ENCODE measurements around the gene RAD51D. TPM values are rescaled to one million over a fixed set of nuclear protein-coding genes. Genes with fewer than 3 reads are reported as not detected.

Gene RAD51D
- total and polyA plus RNA-seq, 4 donors = 3.4 to 6.1 (median 3.7) TPM

DNA sequence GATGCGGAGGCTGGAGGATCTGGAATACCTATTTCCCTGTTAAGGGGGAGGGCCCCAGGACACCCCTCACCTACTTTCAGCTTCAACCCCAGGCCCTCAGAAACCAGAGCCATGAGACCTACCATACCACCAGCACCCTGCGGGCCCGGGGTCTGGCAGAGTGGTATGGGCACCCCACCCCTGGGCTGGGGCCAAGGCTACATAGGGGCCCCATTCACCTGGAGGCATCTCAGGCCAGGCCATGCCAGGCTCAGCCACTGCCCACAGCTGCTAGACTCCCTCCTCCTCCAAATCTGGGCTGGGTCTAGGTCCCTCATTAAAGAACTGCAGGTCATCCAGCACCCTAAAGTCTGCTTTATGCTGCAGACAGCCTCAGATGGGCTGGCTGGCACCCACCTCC, 10.7 kb upstream of the RAD51D start:
- WGBS = over 99% methylated on average over 3 of the region's 3 CpGs
- no peak for DNase-seq (ENCODE audit: low spot score)
- H3K36me3 ChIP-seq (ENCODE audit: control insufficient read depth in 4 of 4, insufficient read depth in 3 of 4, low read depth in 1 of 4, low read length in 3 of 4) = peaks cover 8 to 45% (median 24%) of the 10 kb centered on the region in 4 donors
- no peaks in the 10 kb centered on the region for H3K27me3 ChIP-seq (ENCODE audit: control insufficient read depth in 4 of 4, insufficient read depth in 4 of 4, low read length in 3 of 4)
- no peak overlapping the region for H3K27ac ChIP-seq (ENCODE audit: low read depth in 1 of 2, low read length in 2 of 2)
- H3K9ac ChIP-seq (ENCODE audit: low read depth in 1 of 2, low read length in 2 of 2) = no peak overlapping the region
- H3K4me3 ChIP-seq (ENCODE audit: low read depth in 1 of 3, low read length in 3 of 3) = no peak overlapping the region
- peaks cover 0 to 6% (median 0%) of the 10 kb centered on the region in 4 donors for H3K4me1 ChIP-seq (ENCODE audit: control insufficient read depth in 4 of 4, insufficient read depth in 4 of 4, low read length in 3 of 4)
- TF ChIP-seq, protein P1, sequence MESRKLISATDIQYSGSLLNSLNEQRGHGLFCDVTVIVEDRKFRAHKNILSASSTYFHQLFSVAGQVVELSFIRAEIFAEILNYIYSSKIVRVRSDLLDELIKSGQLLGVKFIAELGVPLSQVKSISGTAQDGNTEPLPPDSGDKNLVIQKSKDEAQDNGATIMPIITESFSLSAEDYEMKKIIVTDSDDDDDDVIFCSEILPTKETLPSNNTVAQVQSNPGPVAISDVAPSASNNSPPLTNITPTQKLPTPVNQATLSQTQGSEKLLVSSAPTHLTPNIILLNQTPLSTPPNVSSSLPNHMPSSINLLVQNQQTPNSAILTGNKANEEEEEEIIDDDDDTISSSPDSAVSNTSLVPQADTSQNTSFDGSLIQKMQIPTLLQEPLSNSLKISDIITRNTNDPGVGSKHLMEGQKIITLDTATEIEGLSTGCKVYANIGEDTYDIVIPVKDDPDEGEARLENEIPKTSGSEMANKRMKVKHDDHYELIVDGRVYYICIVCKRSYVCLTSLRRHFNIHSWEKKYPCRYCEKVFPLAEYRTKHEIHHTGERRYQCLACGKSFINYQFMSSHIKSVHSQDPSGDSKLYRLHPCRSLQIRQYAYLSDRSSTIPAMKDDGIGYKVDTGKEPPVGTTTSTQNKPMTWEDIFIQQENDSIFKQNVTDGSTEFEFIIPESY (IDR thresholded peaks at IDR 0.05) = no peak
- TF ChIP-seq, protein P2, sequence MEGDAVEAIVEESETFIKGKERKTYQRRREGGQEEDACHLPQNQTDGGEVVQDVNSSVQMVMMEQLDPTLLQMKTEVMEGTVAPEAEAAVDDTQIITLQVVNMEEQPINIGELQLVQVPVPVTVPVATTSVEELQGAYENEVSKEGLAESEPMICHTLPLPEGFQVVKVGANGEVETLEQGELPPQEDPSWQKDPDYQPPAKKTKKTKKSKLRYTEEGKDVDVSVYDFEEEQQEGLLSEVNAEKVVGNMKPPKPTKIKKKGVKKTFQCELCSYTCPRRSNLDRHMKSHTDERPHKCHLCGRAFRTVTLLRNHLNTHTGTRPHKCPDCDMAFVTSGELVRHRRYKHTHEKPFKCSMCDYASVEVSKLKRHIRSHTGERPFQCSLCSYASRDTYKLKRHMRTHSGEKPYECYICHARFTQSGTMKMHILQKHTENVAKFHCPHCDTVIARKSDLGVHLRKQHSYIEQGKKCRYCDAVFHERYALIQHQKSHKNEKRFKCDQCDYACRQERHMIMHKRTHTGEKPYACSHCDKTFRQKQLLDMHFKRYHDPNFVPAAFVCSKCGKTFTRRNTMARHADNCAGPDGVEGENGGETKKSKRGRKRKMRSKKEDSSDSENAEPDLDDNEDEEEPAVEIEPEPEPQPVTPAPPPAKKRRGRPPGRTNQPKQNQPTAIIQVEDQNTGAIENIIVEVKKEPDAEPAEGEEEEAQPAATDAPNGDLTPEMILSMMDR (IDR thresholded peaks at IDR 0.05; ENCODE audit: low read depth, low read length, missing input control) = no peak
- TF ChIP-seq FOXA1 (IDR thresholded peaks at IDR 0.05) = no peak
- TF ChIP-seq, protein P3, sequence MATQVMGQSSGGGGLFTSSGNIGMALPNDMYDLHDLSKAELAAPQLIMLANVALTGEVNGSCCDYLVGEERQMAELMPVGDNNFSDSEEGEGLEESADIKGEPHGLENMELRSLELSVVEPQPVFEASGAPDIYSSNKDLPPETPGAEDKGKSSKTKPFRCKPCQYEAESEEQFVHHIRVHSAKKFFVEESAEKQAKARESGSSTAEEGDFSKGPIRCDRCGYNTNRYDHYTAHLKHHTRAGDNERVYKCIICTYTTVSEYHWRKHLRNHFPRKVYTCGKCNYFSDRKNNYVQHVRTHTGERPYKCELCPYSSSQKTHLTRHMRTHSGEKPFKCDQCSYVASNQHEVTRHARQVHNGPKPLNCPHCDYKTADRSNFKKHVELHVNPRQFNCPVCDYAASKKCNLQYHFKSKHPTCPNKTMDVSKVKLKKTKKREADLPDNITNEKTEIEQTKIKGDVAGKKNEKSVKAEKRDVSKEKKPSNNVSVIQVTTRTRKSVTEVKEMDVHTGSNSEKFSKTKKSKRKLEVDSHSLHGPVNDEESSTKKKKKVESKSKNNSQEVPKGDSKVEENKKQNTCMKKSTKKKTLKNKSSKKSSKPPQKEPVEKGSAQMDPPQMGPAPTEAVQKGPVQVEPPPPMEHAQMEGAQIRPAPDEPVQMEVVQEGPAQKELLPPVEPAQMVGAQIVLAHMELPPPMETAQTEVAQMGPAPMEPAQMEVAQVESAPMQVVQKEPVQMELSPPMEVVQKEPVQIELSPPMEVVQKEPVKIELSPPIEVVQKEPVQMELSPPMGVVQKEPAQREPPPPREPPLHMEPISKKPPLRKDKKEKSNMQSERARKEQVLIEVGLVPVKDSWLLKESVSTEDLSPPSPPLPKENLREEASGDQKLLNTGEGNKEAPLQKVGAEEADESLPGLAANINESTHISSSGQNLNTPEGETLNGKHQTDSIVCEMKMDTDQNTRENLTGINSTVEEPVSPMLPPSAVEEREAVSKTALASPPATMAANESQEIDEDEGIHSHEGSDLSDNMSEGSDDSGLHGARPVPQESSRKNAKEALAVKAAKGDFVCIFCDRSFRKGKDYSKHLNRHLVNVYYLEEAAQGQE (IDR thresholded peaks at IDR 0.05) = no peak
- TF ChIP-seq RAD21 (IDR thresholded peaks at IDR 0.05) = no peak
- TF ChIP-seq FOXA2 (IDR thresholded peaks at IDR 0.05) = no peak
- H3K9me3 ChIP-seq (ENCODE audit: control insufficient read depth in 4 of 4, low read length in 3 of 4) = no peaks in the 10 kb centered on the region

DNA sequence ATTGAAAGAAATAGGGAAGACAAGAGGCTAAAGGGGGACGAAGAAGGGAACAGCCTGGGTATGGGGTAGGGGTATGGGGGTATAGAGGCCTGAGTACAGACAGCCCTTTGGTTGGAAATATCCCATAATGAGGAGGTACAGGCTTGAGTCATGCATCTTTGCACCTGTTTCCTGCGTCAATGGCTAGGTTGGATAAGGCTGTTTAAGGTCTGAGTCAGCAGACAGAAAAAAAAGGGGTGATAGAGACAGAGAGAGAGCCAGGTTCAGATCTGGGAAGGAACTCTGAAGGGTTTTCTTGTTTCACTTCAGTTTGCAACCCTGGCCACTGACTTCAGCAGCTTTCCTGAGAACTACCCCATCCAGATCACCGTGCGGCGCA, 10.3 kb upstream of the RAD51D start:
- H3K4me1 ChIP-seq (ENCODE audit: control insufficient read depth in 4 of 4, insufficient read depth in 4 of 4, low read length in 3 of 4) = peaks cover 0 to 6% (median 0%) of the 10 kb centered on the region in 4 donors
- no peak overlapping the region for H3K4me3 ChIP-seq (ENCODE audit: low read depth in 1 of 3, low read length in 3 of 3)
- whole genome bisulfite sequencing = 94% methylated on average over 5 of the region's 5 CpGs
- peaks cover 6 to 40% (median 20%) of the 10 kb centered on the region in 4 donors for H3K36me3 ChIP-seq (ENCODE audit: control insufficient read depth in 4 of 4, insufficient read depth in 3 of 4, low read depth in 1 of 4, low read length in 3 of 4)
- no peaks in the 10 kb centered on the region for H3K27me3 ChIP-seq (ENCODE audit: control insufficient read depth in 4 of 4, insufficient read depth in 4 of 4, low read length in 3 of 4)
- no peaks in the 10 kb centered on the region for H3K9me3 ChIP-seq (ENCODE audit: control insufficient read depth in 4 of 4, low read length in 3 of 4)
- no peak overlapping the region for H3K27ac ChIP-seq (ENCODE audit: low read depth in 1 of 2, low read length in 2 of 2)
- DNase-seq (ENCODE audit: low spot score) = no peak
- H3K9ac ChIP-seq (ENCODE audit: low read depth in 1 of 2, low read length in 2 of 2) = no peak overlapping the region
- no peak for TF ChIP-seq FOXA2 (IDR thresholded peaks at IDR 0.05)
- no peak for TF ChIP-seq FOXA1 (IDR thresholded peaks at IDR 0.05)
- no peak for TF ChIP-seq HNF4A (conservative IDR thresholded peaks at IDR 0.05)
- TF ChIP-seq GABPA (IDR thresholded peaks at IDR 0.05 in 1 of 2, conservative IDR thresholded peaks at IDR 0.05 in 1 of 2) = no peak
- TF ChIP-seq, protein P4, sequence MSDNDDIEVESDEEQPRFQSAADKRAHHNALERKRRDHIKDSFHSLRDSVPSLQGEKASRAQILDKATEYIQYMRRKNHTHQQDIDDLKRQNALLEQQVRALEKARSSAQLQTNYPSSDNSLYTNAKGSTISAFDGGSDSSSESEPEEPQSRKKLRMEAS (IDR thresholded peaks at IDR 0.05) = no peak
- TF ChIP-seq RXRA (IDR thresholded peaks at IDR 0.05) = no peak
- TF ChIP-seq SP1 (IDR thresholded peaks at IDR 0.05) = no peak
- TF ChIP-seq, protein P3 (IDR thresholded peaks at IDR 0.05) = no peak
- TF ChIP-seq, protein P5, sequence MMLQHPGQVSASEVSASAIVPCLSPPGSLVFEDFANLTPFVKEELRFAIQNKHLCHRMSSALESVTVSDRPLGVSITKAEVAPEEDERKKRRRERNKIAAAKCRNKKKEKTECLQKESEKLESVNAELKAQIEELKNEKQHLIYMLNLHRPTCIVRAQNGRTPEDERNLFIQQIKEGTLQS (IDR thresholded peaks at IDR 0.05) = no peak
- TF ChIP-seq EGR1 (IDR thresholded peaks at IDR 0.05; ENCODE audit: low read depth in 2 of 2) = no peak
- TF ChIP-seq YY1 (IDR thresholded peaks at IDR 0.05) = no peak

All from liver (tissue), 9 donors.